RWPE2 (cell line): Measurements from ENCODE around the gene NXPE3.
"Not testable (repeated sequence)": the region's sequence is repeated elsewhere in the genome, so short reads cannot be mapped to it uniquely, and the experiment has no call there.

Experiments used
- ATAC-seq: fragments of 200-7000 bp; cut with Tn5 transposase; 3 replicates; pipeline ENCODE4 v1.9.1; 2021; ENCODE audit warnings: low read depth
- DNase-seq: peaks from one replicate; pipeline ENCODE4 v3.0.0-alpha.2; 2020; ENCODE audit warnings: low spot score
- H3K27ac ChIP-seq: fragments of 450-650 bp; 2 replicates; pipeline ENCODE4 v1.5.1; 2017; ENCODE audit warnings: mild to moderate bottlenecking; ENCODE audit not compliant: poor library complexity, severe bottlenecking
- H3K27me3 ChIP-seq: fragments of 250-450 bp; sonication (Bioruptor Pico); 2 replicates; pipeline ENCODE4 v1.5.1; 2021; ENCODE audit warnings: mild to moderate bottlenecking, moderate library complexity; ENCODE audit not compliant: insufficient read depth, poor library complexity, severe bottlenecking
- H3K36me3 ChIP-seq: fragments of 250-450 bp; sonication (Bioruptor Pico); 2 replicates; pipeline ENCODE4 v1.5.1; 2020; ENCODE audit warnings: low read depth, mild to moderate bottlenecking, moderate library complexity
- H3K4me1 ChIP-seq: fragments of 250-450 bp; sonication (Bioruptor Pico); 2 replicates; pipeline ENCODE4 v1.5.1; 2021; ENCODE audit warnings: mild to moderate bottlenecking, moderate library complexity; ENCODE audit not compliant: insufficient read depth, poor library complexity, severe bottlenecking
- H3K4me3 ChIP-seq: fragments of 250-450 bp; sonication (Bioruptor Pico); 2 replicates; pipeline ENCODE4 v1.5.1; 2021; ENCODE audit warnings: mild to moderate bottlenecking, moderate library complexity; ENCODE audit not compliant: severe bottlenecking
- H3K9me3 ChIP-seq: fragments of 250-450 bp; sonication (Bioruptor Pico); 2 replicates; pipeline ENCODE4 v1.5.1; 2021; ENCODE audit warnings: mild to moderate bottlenecking, moderate library complexity; ENCODE audit not compliant: severe bottlenecking
- TF ChIP-seq, protein P1 (sequence below): fragments of 450-650 bp; IDR thresholded peaks from one replicate; pipeline ENCODE4 v1.5.1; 2017; ENCODE audit warnings: mild to moderate bottlenecking, moderate library complexity; ENCODE audit not compliant: poor library complexity, severe bottlenecking

NXPE3 gene

GRCh38 chr3:101744811-101745210 lies 34.2 kb upstream of the NXPE3 start:
- no peak for DNase-seq
- H3K9me3 ChIP-seq, result no peaks in the 10 kb centered on the region
- no peak overlapping the region for H3K27ac ChIP-seq
- ATAC-seq, result no peak
- H3K4me3 ChIP-seq, result no peak overlapping the region
- TF ChIP-seq, protein P1, sequence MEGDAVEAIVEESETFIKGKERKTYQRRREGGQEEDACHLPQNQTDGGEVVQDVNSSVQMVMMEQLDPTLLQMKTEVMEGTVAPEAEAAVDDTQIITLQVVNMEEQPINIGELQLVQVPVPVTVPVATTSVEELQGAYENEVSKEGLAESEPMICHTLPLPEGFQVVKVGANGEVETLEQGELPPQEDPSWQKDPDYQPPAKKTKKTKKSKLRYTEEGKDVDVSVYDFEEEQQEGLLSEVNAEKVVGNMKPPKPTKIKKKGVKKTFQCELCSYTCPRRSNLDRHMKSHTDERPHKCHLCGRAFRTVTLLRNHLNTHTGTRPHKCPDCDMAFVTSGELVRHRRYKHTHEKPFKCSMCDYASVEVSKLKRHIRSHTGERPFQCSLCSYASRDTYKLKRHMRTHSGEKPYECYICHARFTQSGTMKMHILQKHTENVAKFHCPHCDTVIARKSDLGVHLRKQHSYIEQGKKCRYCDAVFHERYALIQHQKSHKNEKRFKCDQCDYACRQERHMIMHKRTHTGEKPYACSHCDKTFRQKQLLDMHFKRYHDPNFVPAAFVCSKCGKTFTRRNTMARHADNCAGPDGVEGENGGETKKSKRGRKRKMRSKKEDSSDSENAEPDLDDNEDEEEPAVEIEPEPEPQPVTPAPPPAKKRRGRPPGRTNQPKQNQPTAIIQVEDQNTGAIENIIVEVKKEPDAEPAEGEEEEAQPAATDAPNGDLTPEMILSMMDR, result no peak
- no peaks in the 10 kb centered on the region for H3K27me3 ChIP-seq
- no peaks in the 10 kb centered on the region for H3K4me1 ChIP-seq
- H3K36me3 ChIP-seq, result peaks cover 7% of the 10 kb centered on the region

- not testable (repeated sequence) for ATAC-seq, H3K27me3 ChIP-seq, H3K9me3 ChIP-seq, H3K36me3 ChIP-seq, H3K4me3 ChIP-seq, DNase-seq, H3K27ac ChIP-seq, H3K4me1 ChIP-seq
These were observed 33.1 kb upstream of the NXPE3 start for GRCh38 chr3:101745934-101746333.

- H3K4me3 ChIP-seq, H3K4me1 ChIP-seq, ATAC-seq, H3K9me3 ChIP-seq, H3K27me3 ChIP-seq, H3K27ac ChIP-seq, DNase-seq: not testable (repeated sequence)
- peaks cover 31% of the 10 kb centered on the region for H3K36me3 ChIP-seq
These were observed 25.5 kb upstream of the NXPE3 start for GRCh38 chr3:101753386-101754113.

DNA sequence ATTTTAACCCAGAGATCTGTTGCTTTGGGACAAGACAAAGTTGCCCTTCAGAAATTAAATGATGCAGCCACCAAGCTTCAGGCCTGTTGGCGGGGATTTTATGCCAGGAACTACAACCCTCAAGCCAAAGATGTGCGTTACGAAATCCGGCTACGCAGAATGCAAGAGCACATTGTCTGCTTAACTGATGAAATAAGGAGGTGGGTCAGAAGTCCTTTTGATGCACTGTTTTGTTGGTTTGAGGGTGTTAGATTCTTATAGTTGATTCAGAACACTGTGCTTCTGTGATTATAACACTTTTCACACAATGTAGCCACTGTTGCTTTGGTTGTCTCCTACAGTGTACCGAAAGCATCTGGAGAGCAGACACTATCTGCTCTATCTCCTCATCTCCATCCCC lies 20.8 kb upstream of the NXPE3 start:
- Histone ChIP-seq H3K27ac (no peak overlapping the region), H3K4me3 (no peak overlapping the region), H3K36me3 (peaks cover 48% of the 10 kb centered on the region), H3K4me1 (peaks cover 10% of the 10 kb centered on the region), H3K27me3 (no peaks in the 10 kb centered on the region), H3K9me3 (no peaks in the 10 kb centered on the region)
- ATAC-seq (no peak), DNase-seq (no peak)
- TF ChIP-seq, protein P1, result no peak

DNA sequence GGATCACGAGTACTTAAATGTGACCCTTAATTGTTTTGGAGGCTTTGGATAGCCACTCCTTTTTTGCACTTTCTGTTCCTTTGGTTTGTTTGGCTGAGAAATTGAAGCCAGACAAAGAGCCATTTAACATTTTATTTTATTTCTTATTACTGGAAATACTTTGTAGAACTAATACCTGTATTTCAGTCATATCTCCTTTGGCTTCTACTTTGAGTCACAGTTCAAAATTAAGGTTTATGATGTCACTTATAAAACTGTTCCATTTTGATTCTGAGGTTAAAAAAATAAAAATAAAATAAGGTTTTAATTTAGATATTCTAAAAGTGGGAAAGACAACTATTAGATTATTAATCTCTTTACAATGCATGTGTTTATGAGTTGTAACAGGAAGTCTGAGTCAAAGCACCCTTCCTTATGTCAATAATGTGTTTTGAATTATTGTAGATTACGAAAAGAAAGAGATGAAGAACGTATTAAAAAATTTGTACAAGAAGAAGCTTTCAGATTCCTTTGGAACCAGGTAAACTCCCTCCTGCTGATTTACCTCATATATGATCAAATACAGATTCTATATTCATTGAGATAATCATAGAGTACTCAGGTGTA lies 16.9 kb upstream of the NXPE3 start:
- ATAC-seq, result peak; percentile 49; the same call in 2 of the 3 replicates
- H3K27ac ChIP-seq, result peak overlapping the region; percentile 29
- TF ChIP-seq, protein P1, result no peak

GRCh38 chr3:101777745-101778281 lies 1.2 kb upstream of the NXPE3 start:
- not testable (repeated sequence) for ATAC-seq, H3K27me3 ChIP-seq, H3K4me1 ChIP-seq

More for the DNA sequence above, 16.9 kb upstream of the NXPE3 start:
- no peaks in the 10 kb centered on the region for H3K27me3 ChIP-seq
- no peak overlapping the region for H3K4me3 ChIP-seq
- no peaks in the 10 kb centered on the region for H3K9me3 ChIP-seq
- DNase-seq, result no peak
- peaks cover 10% of the 10 kb centered on the region for H3K4me1 ChIP-seq
- H3K36me3 ChIP-seq, result peaks cover 44% of the 10 kb centered on the region

More at GRCh38 chr3:101777745-101778281, 1.2 kb upstream of the NXPE3 start:
- H3K9me3 ChIP-seq, DNase-seq, H3K27ac ChIP-seq, H3K4me3 ChIP-seq: not testable (repeated sequence)
- H3K36me3 ChIP-seq, result peaks cover 10% of the 10 kb centered on the region
